NCI-H128 (cell line): ENCODE measurements around the gene KLHL30.

ENCODE experiments used
- DNase-seq: peaks from one replicate; lab custom pipeline; 2025; ENCODE audit not compliant: unreplicated experiment; lab: John Stamatoyannopoulos, UW

Gene KLHL30

GRCh38 chr2:238138331-238139195, at the start of gene KLHL30:
Gene KLHL30, plus strand, starts transcription at chr2:238138668. Its CDS starts 2,087 bp downstream, at chr2:238140755.
- no peak for DNase-seq

- DNase-seq = no peak
Measured at GRCh38 chr2:238090887-238091286, 47.6 kb upstream of the KLHL30 start.

GRCh38 chr2:238091436-238092060, 46.9 kb upstream of the KLHL30 start:
- DNase-seq = no peak

- DNase-seq = no peak
Measured at GRCh38 chr2:238092486-238093035, 45.9 kb upstream of the KLHL30 start.

- DNase-seq = no peak
Measured at GRCh38 chr2:238093181-238094140, 45.0 kb upstream of the KLHL30 start.

- DNase-seq = no peak
Measured at GRCh38 chr2:238094438-238095022, 43.9 kb upstream of the KLHL30 start.

- DNase-seq = no peak
Measured at GRCh38 chr2:238095143-238095542, 43.3 kb upstream of the KLHL30 start.

GRCh38 chr2:238096311-238097011, 42.0 kb upstream of the KLHL30 start:
- DNase-seq = no peak

- no peak for DNase-seq
Measured at GRCh38 chr2:238097201-238097987, 41.1 kb upstream of the KLHL30 start.

- DNase-seq = no peak
Measured at GRCh38 chr2:238097988-238098871, 40.2 kb upstream of the KLHL30 start.

GRCh38 chr2:238098901-238099713, 39.4 kb upstream of the KLHL30 start:
- DNase-seq = no peak

- no peak for DNase-seq
Measured at GRCh38 chr2:238099714-238100048, 38.8 kb upstream of the KLHL30 start.

GRCh38 chr2:238100049-238100820, 38.2 kb upstream of the KLHL30 start, which contains the start of gene ESPNL:
Gene ESPNL, plus strand, starts transcription at chr2:238100340. Its CDS starts 80 bp downstream, at chr2:238100420.
- no peak for DNase-seq

- no peak for DNase-seq
Measured at GRCh38 chr2:238100821-238101771, 37.4 kb upstream of the KLHL30 start.
